HepG2 (cell line): Measurements from ENCODE around the gene DSCAML1. TPM values are rescaled to one million over a fixed set of nuclear protein-coding genes. Genes with fewer than 3 reads are reported as not detected.
A peak's percentile ranks its signal among the peaks of the same experiment; 100 is the strongest.

Experiments used
- ATAC-seq: fragments of 200-7000 bp; cut with Tn5 transposase; 3 replicates; pipeline ENCODE4 v1.9.1; 2020; ENCODE audit warnings: mild to moderate bottlenecking, moderate library complexity
- BruUV-seq: library from RNA; stranded (reverse); fragments of 400-500 nt; replicated peaks from 2 replicates; lab custom pipeline; 2021; lab: Mats Ljungman, UMichigan
- CTCF ChIA-PET: fragments of 300-600 bp; formaldehyde crosslinking; extraction: SDS; loops from one replicate; lab custom pipeline; 2021; ENCODE audit warnings: low total read pairs, inconsistent platforms, low intra/inter-chr PET ratio; lab: Yijun Ruan, JAX
- POLR2A ChIA-PET: fragments of 350-600 bp; sonication (Branson Sonifier 250); formaldehyde crosslinking; loops from one replicate; lab custom pipeline; 2020; ENCODE audit warnings: antibody characterized with exemption, inconsistent platforms; lab: Yijun Ruan, JAX
- DNase-seq: peaks from one replicate; pipeline ENCODE4 v3.0.0-alpha.2; 2015; ENCODE audit warnings: low spot score
- FAIRE-seq: peaks from 3 replicates; lab custom pipeline; 2011; peaks lifted over from hg19 to GRCh38; lab: Jason Lieb, UNC
- H2AFZ ChIP-seq: one replicate; pipeline ENCODE4 v1.6.1; 2011; ENCODE audit warnings: low read length, inconsistent platforms
- H3K27ac ChIP-seq: fragments of 300-600 bp; 3 replicates; pipeline ENCODE4 v1.8.0; 2011; ENCODE audit warnings: mixed run types, mild to moderate bottlenecking, mixed read lengths, low read length, inconsistent platforms; ENCODE audit not compliant: insufficient read depth; ENCODE audit errors: extremely low read length
- H3K27me3 ChIP-seq, 2 experiments: fragments of 200-600 bp in 1 of 2; 2 replicates in 1 of 2; 3 replicates in 1 of 2; pipeline versions ENCODE4 v1.6.0 to v1.8.0; 2011; ENCODE audit warnings: low read length in 2 of 2, mild to moderate bottlenecking in 2 of 2, moderate library complexity in 2 of 2, inconsistent platforms in 1 of 2; ENCODE audit not compliant: insufficient read depth in 2 of 2, control insufficient read depth in 1 of 2
- H3K36me3 ChIP-seq, 2 experiments: fragments of 200-600 bp in 1 of 2; replicated peaks in 1 of 2; 2 replicates in 1 of 2; 3 replicates in 1 of 2; pipeline versions ENCODE4 v1.5.1 to v1.8.0; 2011; ENCODE audit warnings: low read length in 2 of 2, inconsistent platforms in 1 of 2; ENCODE audit not compliant: insufficient read depth in 2 of 2, control insufficient read depth in 1 of 2
- H3K4me1 ChIP-seq: 2 replicates; pipeline ENCODE4 v1.5.1; 2012; ENCODE audit warnings: low read length, inconsistent platforms; ENCODE audit not compliant: insufficient read depth
- H3K4me2 ChIP-seq: 2 replicates; pipeline ENCODE4 v1.6.0; 2011; ENCODE audit warnings: low read depth, low read length, inconsistent platforms
- H3K4me3 ChIP-seq, 3 experiments: fragments of 200-600 bp in 1 of 3; sonication (generic), shearing (Covaris generic) in 1 of 3; replicated peaks in 1 of 3; 2 replicates each; pipeline ENCODE4 v1.5.1; 2011 to 2016; ENCODE audit warnings: low read length in 3 of 3, inconsistent platforms in 2 of 3, low read depth in 2 of 3, mild to moderate bottlenecking in 2 of 3, control low read depth in 1 of 3, mixed read lengths in 1 of 3; ENCODE audit not compliant: insufficient read depth in 1 of 3
- H3K79me2 ChIP-seq: one replicate; pipeline ENCODE4 v1.6.1; 2011; ENCODE audit warnings: low read length, inconsistent platforms; ENCODE audit not compliant: insufficient read depth
- H3K9ac ChIP-seq: 2 replicates; pipeline ENCODE4 v1.6.0; 2011; ENCODE audit warnings: mild to moderate bottlenecking, low read depth, low read length, inconsistent platforms; ENCODE audit not compliant: insufficient read depth
- H3K9me3 ChIP-seq: 2 replicates; pipeline ENCODE4 v1.5.1; 2012; ENCODE audit warnings: mild to moderate bottlenecking, low read length
- H4K20me1 ChIP-seq: 2 replicates; pipeline ENCODE4 v1.6.0; 2011; ENCODE audit warnings: inconsistent platforms, mild to moderate bottlenecking, low read length, moderate library complexity; ENCODE audit not compliant: insufficient read depth
- SRSF1 ChIP-seq: fragments of 200-400 bp; formaldehyde crosslinking; optimal IDR thresholded peaks from 2 replicates; pipeline ENCODE3; 2017; ENCODE audit warnings: mild to moderate bottlenecking, low read depth, low read length, moderate library complexity
- ZFP41 ChIP-seq: sonication (generic); formaldehyde crosslinking; IDR thresholded peaks from 2 replicates; pipeline ENCODE4 v1.4.0; 2020; ENCODE audit warnings: mild to moderate bottlenecking, missing genetic modification reagents, borderline replicate concordance
- ZNF337 ChIP-seq: sonication (generic); formaldehyde crosslinking; IDR thresholded peaks from 2 replicates; pipeline ENCODE4 v1.5.1; 2020; ENCODE audit warnings: missing genetic modification reagents, low read depth, mild to moderate bottlenecking, borderline replicate concordance
- ZNF605 ChIP-seq: sonication (generic); formaldehyde crosslinking; IDR thresholded peaks from 2 replicates; pipeline ENCODE4 v1.8.0; 2022; ENCODE audit warnings: mild to moderate bottlenecking, missing genetic modification reagents
- ZNF672 ChIP-seq: sonication (generic); formaldehyde crosslinking; IDR thresholded peaks from 2 replicates; pipeline ENCODE4 v1.8.1; 2022; ENCODE audit warnings: missing genetic modification reagents
- WGBS: methylation state at CpG from one replicate; pipeline ENCODE4 v1.1.6; 2017; ENCODE audit warnings: low lambda C conversion rate; 5-methylcytosine and 5-hydroxymethylcytosine counted together
- in situ Hi-C: cut with HindIII; loops from 2 replicates; pipeline ENCODE4 v1.10.0; 2017; ENCODE audit warnings: low pct_unique_long_range_greater_than_20kb; ENCODE audit not compliant: extremely low pct_ligation_motif_present
- intact Hi-C: fragments of 100-400 bp; cut with micrococcal nuclease; formaldehyde crosslinking; loops from one replicate; pipeline ENCODE4 v1.10.0; 2022; ENCODE audit not compliant: unreplicated experiment
- polyA plus RNA-seq, 8 experiments: library from polyadenylated mRNA; depleted of rRNA in 3 of 8; stranded (reverse) in 7 of 8; unstranded in 1 of 8; fragments of >200 nt; fragmentation: Illumina TruSeq in 4 of 8; extraction: Trizol in 4 of 8; gene quantifications; 2 replicates each; pipeline versions ENCODE4 v1.2.1 to v1.2.3, GENCODE V29; 2011 to 2016; ENCODE audit warnings: low read depth in 4 of 8, missing spikeins in 1 of 8, mixed read lengths in 1 of 8; ENCODE audit not compliant: insufficient read depth in 1 of 8
- total RNA-seq, 5 experiments: library from RNA; depleted of rRNA; stranded (reverse); fragments of >200 nt; fragmentation: Illumina TruSeq; extraction: Trizol; gene quantifications; 2 replicates each; pipeline ENCODE4 v1.2.3, GENCODE V29; 2016; ENCODE audit warnings: low read depth in 1 of 5
- TF ChIP-seq, protein P1 (sequence below): sonication (generic); formaldehyde crosslinking; IDR thresholded peaks from 2 replicates; pipeline ENCODE4 v1.4.0; 2020; ENCODE audit warnings: missing genetic modification reagents, borderline replicate concordance
- TF ChIP-seq, protein P2 (sequence below): sonication (generic); formaldehyde crosslinking; IDR thresholded peaks from 2 replicates; pipeline ENCODE4 v1.8.0; 2023; ENCODE audit warnings: mild to moderate bottlenecking, missing genetic modification reagents
- TF ChIP-seq, protein P3 (sequence below): sonication (generic); formaldehyde crosslinking; IDR thresholded peaks from 2 replicates; pipeline ENCODE4 v1.5.0; 2020; ENCODE audit warnings: missing genetic modification reagents
- TF ChIP-seq, protein P4 (sequence below): sonication (generic); formaldehyde crosslinking; IDR thresholded peaks from 2 replicates; pipeline ENCODE4 v1.5.1; 2020; ENCODE audit warnings: mild to moderate bottlenecking, missing genetic modification reagents, moderate library complexity

Gene DSCAML1
- total and polyA plus RNA-seq, 2 of the 13 experiments (the other 11 are each of a cell fraction or from before 2014, with no cell fraction given): 0.29 to 0.40 TPM

DNA sequence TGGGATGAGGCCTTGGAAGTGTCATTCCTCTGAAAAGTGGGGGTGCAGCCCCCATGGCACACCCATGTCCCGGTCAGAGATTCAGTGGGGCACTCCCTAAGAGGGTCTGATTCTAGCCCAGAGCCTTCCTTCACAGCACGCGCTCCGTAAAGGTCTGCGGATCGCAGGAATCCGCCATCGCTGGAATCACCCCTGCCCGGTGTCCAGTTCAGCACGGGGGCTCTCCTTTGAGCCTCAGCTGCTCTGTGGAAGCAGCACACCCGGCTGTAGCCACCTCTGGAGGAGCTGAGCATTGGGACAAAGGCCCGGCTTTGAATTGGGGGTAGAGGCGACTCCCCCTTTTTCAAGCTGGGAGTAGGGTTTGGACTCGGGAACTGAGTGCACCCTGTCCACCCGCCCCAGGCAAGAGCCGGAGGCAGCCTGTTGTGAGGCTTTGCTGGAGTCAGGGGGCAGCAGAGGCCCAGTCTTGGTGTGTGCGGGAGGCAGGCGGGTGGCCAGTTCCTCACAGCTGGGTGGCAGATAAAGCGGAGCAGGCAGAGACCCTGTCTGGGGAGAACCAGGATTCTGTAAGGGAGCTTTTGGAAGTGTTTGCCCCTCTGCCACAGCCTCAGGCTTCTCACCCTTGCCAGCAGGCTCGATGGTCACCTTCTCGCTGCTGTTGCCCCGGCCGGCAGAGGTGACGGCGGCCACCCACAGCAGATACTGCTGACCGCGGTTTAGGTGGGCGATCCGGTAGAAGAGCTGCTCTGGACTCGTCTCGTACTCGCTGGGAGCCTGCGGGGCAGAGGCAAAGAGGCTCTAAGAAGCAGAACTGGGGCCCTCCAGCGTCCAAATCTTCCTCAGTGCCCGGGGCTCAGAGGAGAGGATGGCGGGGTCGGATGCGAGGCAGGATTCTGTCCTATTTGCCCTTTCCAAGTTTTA is 353.5 kb downstream of the DSCAML1 start:
- no peak overlapping the region for H3K4me3 ChIP-seq
- WGBS: 37% methylated on average over 9 of the region's 38 CpGs
- no peaks in the 10 kb centered on the region for H3K4me1 ChIP-seq
- in situ Hi-C loops (loop anchor here (5.0 to 25.0 kb wide), 2 partner anchors 364 to 494 kb away; partner anchors contain the start of gene TMPRSS13), intact Hi-C loops (loop anchor here (1.0 kb wide), 1 partner anchor 374 kb away; no protein-coding TSS in a partner anchor)
- peak; percentile 40 for DNase-seq
- peaks cover 2 to 32% of the 10 kb centered on the region in 2 experiments; a peak in 3 of 5 replicates for H3K27me3 ChIP-seq
- H3K9me3 ChIP-seq: no peaks in the 10 kb centered on the region
- H3K36me3 ChIP-seq: no peaks in the 10 kb centered on the region
- no peaks in the 10 kb centered on the region for H3K79me2 ChIP-seq
- no peak overlapping the region for H3K4me2 ChIP-seq
- H3K9ac ChIP-seq: no peak overlapping the region
- CTCF ChIA-PET: interaction anchor here (0.6 to 1.6 kb wide), 4 partner anchors 178 to 376 kb away, joined by 3 to 9 read pairs (median 4); no protein-coding TSS in a partner anchor
- no TSS peak for BruUV-seq
- H4K20me1 ChIP-seq: no peaks in the 10 kb centered on the region
- POLR2A ChIA-PET: no interaction called here
- no peak for FAIRE-seq
- H3K27ac ChIP-seq: no peak overlapping the region
- H2AFZ ChIP-seq: no peak overlapping the region
- ATAC-seq: peak; percentile 96
- TF ChIP-seq, protein P1, sequence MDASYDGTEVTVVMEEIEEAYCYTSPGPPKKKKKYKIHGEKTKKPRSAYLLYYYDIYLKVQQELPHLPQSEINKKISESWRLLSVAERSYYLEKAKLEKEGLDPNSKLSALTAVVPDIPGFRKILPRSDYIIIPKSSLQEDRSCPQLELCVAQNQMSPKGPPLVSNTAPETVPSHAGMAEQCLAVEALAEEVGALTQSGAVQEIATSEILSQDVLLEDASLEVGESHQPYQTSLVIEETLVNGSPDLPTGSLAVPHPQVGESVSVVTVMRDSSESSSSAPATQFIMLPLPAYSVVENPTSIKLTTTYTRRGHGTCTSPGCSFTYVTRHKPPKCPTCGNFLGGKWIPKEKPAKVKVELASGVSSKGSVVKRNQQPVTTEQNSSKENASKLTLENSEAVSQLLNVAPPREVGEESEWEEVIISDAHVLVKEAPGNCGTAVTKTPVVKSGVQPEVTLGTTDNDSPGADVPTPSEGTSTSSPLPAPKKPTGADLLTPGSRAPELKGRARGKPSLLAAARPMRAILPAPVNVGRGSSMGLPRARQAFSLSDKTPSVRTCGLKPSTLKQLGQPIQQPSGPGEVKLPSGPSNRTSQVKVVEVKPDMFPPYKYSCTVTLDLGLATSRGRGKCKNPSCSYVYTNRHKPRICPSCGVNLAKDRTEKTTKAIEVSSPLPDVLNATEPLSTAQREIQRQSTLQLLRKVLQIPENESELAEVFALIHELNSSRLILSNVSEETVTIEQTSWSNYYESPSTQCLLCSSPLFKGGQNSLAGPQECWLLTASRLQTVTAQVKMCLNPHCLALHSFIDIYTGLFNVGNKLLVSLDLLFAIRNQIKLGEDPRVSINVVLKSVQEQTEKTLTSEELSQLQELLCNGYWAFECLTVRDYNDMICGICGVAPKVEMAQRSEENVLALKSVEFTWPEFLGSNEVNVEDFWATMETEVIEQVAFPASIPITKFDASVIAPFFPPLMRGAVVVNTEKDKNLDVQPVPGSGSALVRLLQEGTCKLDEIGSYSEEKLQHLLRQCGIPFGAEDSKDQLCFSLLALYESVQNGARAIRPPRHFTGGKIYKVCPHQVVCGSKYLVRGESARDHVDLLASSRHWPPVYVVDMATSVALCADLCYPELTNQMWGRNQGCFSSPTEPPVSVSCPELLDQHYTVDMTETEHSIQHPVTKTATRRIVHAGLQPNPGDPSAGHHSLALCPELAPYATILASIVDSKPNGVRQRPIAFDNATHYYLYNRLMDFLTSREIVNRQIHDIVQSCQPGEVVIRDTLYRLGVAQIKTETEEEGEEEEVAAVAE (CRISPR knock-in tag): no peak
- TF ChIP-seq, protein P2, sequence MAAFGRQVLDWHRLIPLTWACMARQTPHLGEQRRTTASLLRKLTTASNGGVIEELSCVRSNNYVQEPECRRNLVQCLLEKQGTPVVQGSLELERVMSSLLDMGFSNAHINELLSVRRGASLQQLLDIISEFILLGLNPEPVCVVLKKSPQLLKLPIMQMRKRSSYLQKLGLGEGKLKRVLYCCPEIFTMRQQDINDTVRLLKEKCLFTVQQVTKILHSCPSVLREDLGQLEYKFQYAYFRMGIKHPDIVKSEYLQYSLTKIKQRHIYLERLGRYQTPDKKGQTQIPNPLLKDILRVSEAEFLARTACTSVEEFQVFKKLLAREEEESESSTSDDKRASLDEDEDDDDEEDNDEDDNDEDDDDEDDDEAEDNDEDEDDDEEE (CRISPR knock-in tag): no peak
- no peak for TF ChIP-seq ZNF672 (CRISPR knock-in tag)
- no peak for TF ChIP-seq SRSF1
- TF ChIP-seq ZFP41 (CRISPR knock-in tag): no peak
- TF ChIP-seq, protein P3, sequence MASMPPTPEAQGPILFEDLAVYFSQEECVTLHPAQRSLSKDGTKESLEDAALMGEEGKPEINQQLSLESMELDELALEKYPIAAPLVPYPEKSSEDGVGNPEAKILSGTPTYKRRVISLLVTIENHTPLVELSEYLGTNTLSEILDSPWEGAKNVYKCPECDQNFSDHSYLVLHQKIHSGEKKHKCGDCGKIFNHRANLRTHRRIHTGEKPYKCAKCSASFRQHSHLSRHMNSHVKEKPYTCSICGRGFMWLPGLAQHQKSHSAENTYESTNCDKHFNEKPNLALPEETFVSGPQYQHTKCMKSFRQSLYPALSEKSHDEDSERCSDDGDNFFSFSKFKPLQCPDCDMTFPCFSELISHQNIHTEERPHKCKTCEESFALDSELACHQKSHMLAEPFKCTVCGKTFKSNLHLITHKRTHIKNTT (CRISPR knock-in tag): no peak
- no peak for TF ChIP-seq ZNF605 (CRISPR knock-in tag)
- no peak for TF ChIP-seq ZNF337 (CRISPR knock-in tag)
- TF ChIP-seq, protein P4, sequence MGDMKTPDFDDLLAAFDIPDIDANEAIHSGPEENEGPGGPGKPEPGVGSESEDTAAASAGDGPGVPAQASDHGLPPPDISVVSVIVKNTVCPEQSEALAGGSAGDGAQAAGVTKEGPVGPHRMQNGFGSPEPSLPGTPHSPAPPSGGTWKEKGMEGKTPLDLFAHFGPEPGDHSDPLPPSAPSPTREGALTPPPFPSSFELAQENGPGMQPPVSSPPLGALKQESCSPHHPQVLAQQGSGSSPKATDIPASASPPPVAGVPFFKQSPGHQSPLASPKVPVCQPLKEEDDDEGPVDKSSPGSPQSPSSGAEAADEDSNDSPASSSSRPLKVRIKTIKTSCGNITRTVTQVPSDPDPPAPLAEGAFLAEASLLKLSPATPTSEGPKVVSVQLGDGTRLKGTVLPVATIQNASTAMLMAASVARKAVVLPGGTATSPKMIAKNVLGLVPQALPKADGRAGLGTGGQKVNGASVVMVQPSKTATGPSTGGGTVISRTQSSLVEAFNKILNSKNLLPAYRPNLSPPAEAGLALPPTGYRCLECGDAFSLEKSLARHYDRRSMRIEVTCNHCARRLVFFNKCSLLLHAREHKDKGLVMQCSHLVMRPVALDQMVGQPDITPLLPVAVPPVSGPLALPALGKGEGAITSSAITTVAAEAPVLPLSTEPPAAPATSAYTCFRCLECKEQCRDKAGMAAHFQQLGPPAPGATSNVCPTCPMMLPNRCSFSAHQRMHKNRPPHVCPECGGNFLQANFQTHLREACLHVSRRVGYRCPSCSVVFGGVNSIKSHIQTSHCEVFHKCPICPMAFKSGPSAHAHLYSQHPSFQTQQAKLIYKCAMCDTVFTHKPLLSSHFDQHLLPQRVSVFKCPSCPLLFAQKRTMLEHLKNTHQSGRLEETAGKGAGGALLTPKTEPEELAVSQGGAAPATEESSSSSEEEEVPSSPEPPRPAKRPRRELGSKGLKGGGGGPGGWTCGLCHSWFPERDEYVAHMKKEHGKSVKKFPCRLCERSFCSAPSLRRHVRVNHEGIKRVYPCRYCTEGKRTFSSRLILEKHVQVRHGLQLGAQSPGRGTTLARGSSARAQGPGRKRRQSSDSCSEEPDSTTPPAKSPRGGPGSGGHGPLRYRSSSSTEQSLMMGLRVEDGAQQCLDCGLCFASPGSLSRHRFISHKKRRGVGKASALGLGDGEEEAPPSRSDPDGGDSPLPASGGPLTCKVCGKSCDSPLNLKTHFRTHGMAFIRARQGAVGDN (CRISPR knock-in tag): 0 out of 2 replicates have a peak, but pooled peaks have one; percentile 14
